Measurements from ENCODE around the gene ZNF14. TPM values are rescaled to one million over a fixed set of nuclear protein-coding genes. Genes with fewer than 3 reads are reported as not detected.
"Not testable (repeated sequence)": the region's sequence is repeated elsewhere in the genome, so short reads cannot be mapped to it uniquely, and the experiment has no call there.

The ZNF14 gene
- total RNA-seq (7.3 and 7.5 TPM in 2 replicates), polyA plus RNA-seq (3.9 and 4.6 TPM in 2 replicates)

GRCh38 chr19:19732579-19733501, at the start of gene ZNF14:
ZNF14 (minus strand) TSS chr19:19733112; CDS start chr19:19732958, 154 bp downstream.
- Histone ChIP-seq H3K9me3 (ENCODE audit: low read depth) (peaks cover 26% of the 10 kb centered on the region), H3K79me2 (peaks cover 42% of the 10 kb centered on the region), H3K27ac (peak within 1 kb of the TSS; percentile 86), H3K27me3 (no peaks in the 10 kb centered on the region), H3K36me3 (replicated peaks; ENCODE audit: insufficient read depth, low read depth) (peaks cover 8% of the 10 kb centered on the region), H3K4me2 (peak within 1 kb of the TSS; percentile 87), H3K4me1 (ENCODE audit: insufficient read depth) (no peaks in the 10 kb centered on the region), H4K20me1 (ENCODE audit: insufficient read depth, poor library complexity, severe bottlenecking) (no peaks in the 10 kb centered on the region), H3K4me3 (peak within 1 kb of the TSS; percentile 70), H2AFZ (peak within 1 kb of the TSS; percentile 89), H3K9me2 (replicated peaks; ENCODE audit: insufficient read depth) (no peaks in the 10 kb centered on the region)
- WGBS (ENCODE audit: low lambda C conversion rate, missing lambda C conversion rate) = under 1% methylated on average over 61 of the region's 61 CpGs
- no peak for TF ChIP-seq EZH2 (IDR thresholded peaks at IDR 0.05; ENCODE audit: borderline replicate concordance)
- peak; percentile 22 for TF ChIP-seq CTCF (IDR thresholded peaks at IDR 0.05; ENCODE audit: poor library complexity)
- TF ChIP-seq EZH2phosphoT487 (IDR thresholded peaks at IDR 0.05; ENCODE audit: low read depth, severe bottlenecking, unreplicated experiment) = no peak
- DNase-seq (ENCODE audit: low spot score) = peak; percentile 98

- not testable (repeated sequence) for H3K4me2 ChIP-seq; H2AFZ ChIP-seq; H3K9me2 ChIP-seq (replicated peaks; ENCODE audit: insufficient read depth); H3K36me3 ChIP-seq (replicated peaks; ENCODE audit: insufficient read depth, low read depth); DNase-seq (ENCODE audit: low spot score); H3K9me3 ChIP-seq (ENCODE audit: low read depth); H3K4me1 ChIP-seq (ENCODE audit: insufficient read depth); H4K20me1 ChIP-seq (ENCODE audit: insufficient read depth, poor library complexity, severe bottlenecking); H3K27ac ChIP-seq; H3K4me3 ChIP-seq; H3K27me3 ChIP-seq
- WGBS (ENCODE audit: low lambda C conversion rate, missing lambda C conversion rate) = 96% methylated on average over 6 of the region's 6 CpGs
- H3K79me2 ChIP-seq = peaks cover 42% of the 10 kb centered on the region
Measured at GRCh38 chr19:19781791-19782190, 48.9 kb upstream of the ZNF14 start.

GRCh38 chr19:19778666-19779065, 45.8 kb upstream of the ZNF14 start:
- H3K27ac ChIP-seq = no peak overlapping the region
- WGBS (ENCODE audit: low lambda C conversion rate, missing lambda C conversion rate) = 96% methylated on average over 2 of the region's 2 CpGs
- H3K4me3 ChIP-seq = no peak overlapping the region
- H3K27me3 ChIP-seq = no peaks in the 10 kb centered on the region
- no peak for TF ChIP-seq EZH2phosphoT487 (IDR thresholded peaks at IDR 0.05; ENCODE audit: low read depth, severe bottlenecking, unreplicated experiment)
- TF ChIP-seq EZH2 (IDR thresholded peaks at IDR 0.05; ENCODE audit: borderline replicate concordance) = no peak
- TF ChIP-seq CTCF (IDR thresholded peaks at IDR 0.05; ENCODE audit: poor library complexity) = no peak
- peak overlapping the region; percentile 89 for H3K4me2 ChIP-seq
- H3K9me3 ChIP-seq (ENCODE audit: low read depth) = no peaks in the 10 kb centered on the region
- peaks cover 6% of the 10 kb centered on the region for H3K4me1 ChIP-seq (ENCODE audit: insufficient read depth)
- peaks cover 42% of the 10 kb centered on the region for H3K79me2 ChIP-seq
- H4K20me1 ChIP-seq (ENCODE audit: insufficient read depth, poor library complexity, severe bottlenecking) = no peaks in the 10 kb centered on the region
- no peak for DNase-seq (ENCODE audit: low spot score)
- no peaks in the 10 kb centered on the region for H3K9me2 ChIP-seq (replicated peaks; ENCODE audit: insufficient read depth)
- H3K36me3 ChIP-seq (replicated peaks; ENCODE audit: insufficient read depth, low read depth) = no peaks in the 10 kb centered on the region
- no peak overlapping the region for H2AFZ ChIP-seq

- Histone ChIP-seq H3K4me3 (peak overlapping the region; percentile 37), H3K4me1 (ENCODE audit: insufficient read depth) (peaks cover 6% of the 10 kb centered on the region), H3K9me2 (replicated peaks; ENCODE audit: insufficient read depth) (no peaks in the 10 kb centered on the region), H3K9me3 (ENCODE audit: low read depth) (no peaks in the 10 kb centered on the region), H2AFZ (no peak overlapping the region), H3K27me3 (no peaks in the 10 kb centered on the region), H3K36me3 (replicated peaks; ENCODE audit: insufficient read depth, low read depth) (no peaks in the 10 kb centered on the region), H3K79me2 (peaks cover 42% of the 10 kb centered on the region), H3K4me2 (peak overlapping the region; percentile 89), H4K20me1 (ENCODE audit: insufficient read depth, poor library complexity, severe bottlenecking) (no peaks in the 10 kb centered on the region), H3K27ac (no peak overlapping the region)
- TF ChIP-seq CTCF (IDR thresholded peaks at IDR 0.05; ENCODE audit: poor library complexity) = no peak
- TF ChIP-seq EZH2 (IDR thresholded peaks at IDR 0.05; ENCODE audit: borderline replicate concordance) = no peak
- no peak for TF ChIP-seq EZH2phosphoT487 (IDR thresholded peaks at IDR 0.05; ENCODE audit: low read depth, severe bottlenecking, unreplicated experiment)
- WGBS (ENCODE audit: low lambda C conversion rate, missing lambda C conversion rate) = 90% methylated on average over 5 of the region's 5 CpGs
- DNase-seq (ENCODE audit: low spot score) = no peak
Measured at GRCh38 chr19:19777692-19778091, 44.8 kb upstream of the ZNF14 start.

Measured in hepatocyte (in vitro differentiated cells).